KMS-11 (cell line): ENCODE data around the gene TMEM236.

ENCODE experiments used
- H2AFZ ChIP-seq: fragments of 200-600 bp; sonication (generic); 2 replicates; pipeline ENCODE4 v1.6.1; 2016; ENCODE audit warnings: antibody characterized with exemption, mixed run types, low read depth
- H3K27ac ChIP-seq: fragments of 200-600 bp; sonication (generic); 2 replicates; pipeline ENCODE4 v1.6.1; 2016; ENCODE audit warnings: mild to moderate bottlenecking, mixed run types
- H3K27me3 ChIP-seq: fragments of 200-600 bp; sonication (generic); 2 replicates; pipeline ENCODE4 v1.6.1; 2017; ENCODE audit warnings: mild to moderate bottlenecking, low read depth, mixed run types, moderate library complexity; ENCODE audit not compliant: insufficient read depth
- H3K36me3 ChIP-seq: fragments of 200-600 bp; sonication (generic); 2 replicates; pipeline ENCODE4 v1.6.1; 2017; ENCODE audit warnings: mild to moderate bottlenecking, mixed run types; ENCODE audit not compliant: insufficient read depth
- H3K4me1 ChIP-seq: fragments of 200-600 bp; sonication (generic); 2 replicates; pipeline ENCODE4 v1.6.1; 2016; ENCODE audit warnings: mild to moderate bottlenecking, low read depth, mixed run types; ENCODE audit not compliant: poor library complexity, severe bottlenecking
- H3K4me2 ChIP-seq: fragments of 200-600 bp; sonication (generic); 2 replicates; pipeline ENCODE4 v1.7.0; 2016; ENCODE audit warnings: mild to moderate bottlenecking, mixed run types
- H3K4me3 ChIP-seq: fragments of 200-600 bp; sonication (generic); IDR thresholded peaks from 2 replicates; pipeline ENCODE4 v1.6.1; 2017; ENCODE audit warnings: low read depth, low read length, mixed read lengths; ENCODE audit not compliant: insufficient read depth
- H3K79me2 ChIP-seq: fragments of 200-600 bp; sonication (generic); 2 replicates; pipeline ENCODE4 v1.6.1; 2016; ENCODE audit warnings: low read depth, mixed run types; ENCODE audit not compliant: insufficient read depth
- H3K9ac ChIP-seq: fragments of 200-600 bp; sonication (generic); 2 replicates; pipeline ENCODE4 v1.6.1; 2016; ENCODE audit warnings: mild to moderate bottlenecking, mixed run types
- H4K20me1 ChIP-seq: fragments of 200-600 bp; sonication (generic); 2 replicates; pipeline ENCODE4 v1.6.1; 2016; ENCODE audit warnings: mild to moderate bottlenecking, mixed run types; ENCODE audit not compliant: insufficient read depth
- CTCF ChIP-seq: fragments of 200-600 bp; sonication (generic); conservative IDR thresholded peaks from 2 replicates; pipeline ENCODE4 v1.6.1; 2017; ENCODE audit warnings: low read depth, mild to moderate bottlenecking, antibody characterized with exemption, low read length, moderate library complexity, mixed read lengths

The TMEM236 gene

GRCh38 chr10:17842641-17843040 is 90.6 kb downstream of the TMEM236 start:
- H3K36me3 ChIP-seq = no peaks in the 10 kb centered on the region

GRCh38 chr10:17847585-17848296 is 95.7 kb downstream of the TMEM236 start:
- no peaks in the 10 kb centered on the region for H3K36me3 ChIP-seq
- H3K79me2 ChIP-seq = no peaks in the 10 kb centered on the region
- H3K4me2 ChIP-seq = no peak overlapping the region
- H3K4me1 ChIP-seq = peaks cover 10% of the 10 kb centered on the region
- no peaks in the 10 kb centered on the region for H3K27me3 ChIP-seq
- H4K20me1 ChIP-seq = no peaks in the 10 kb centered on the region
- peak overlapping the region; percentile 39; the same call in 1 of the 2 replicates for H2AFZ ChIP-seq
- TF ChIP-seq CTCF = peak; percentile 86
- no peak overlapping the region for H3K9ac ChIP-seq
- H3K27ac ChIP-seq = no peak overlapping the region
- no peak overlapping the region for H3K4me3 ChIP-seq

More at GRCh38 chr10:17842641-17843040, 90.6 kb downstream of the TMEM236 start:
- H3K9ac ChIP-seq = no peak overlapping the region
- no peaks in the 10 kb centered on the region for H3K79me2 ChIP-seq
- H4K20me1 ChIP-seq = no peaks in the 10 kb centered on the region
- no peak overlapping the region for H2AFZ ChIP-seq
- no peak overlapping the region for H3K4me2 ChIP-seq
- H3K27me3 ChIP-seq = no peaks in the 10 kb centered on the region
- TF ChIP-seq CTCF = no peak
- H3K4me1 ChIP-seq = peaks cover 5% of the 10 kb centered on the region
- no peak overlapping the region for H3K27ac ChIP-seq
- H3K4me3 ChIP-seq = no peak overlapping the region

GRCh38 chr10:17848646-17849045 is 96.6 kb downstream of the TMEM236 start:
- Histone ChIP-seq H2AFZ (no peak overlapping the region), H3K4me2 (no peak overlapping the region)

More at GRCh38 chr10:17848646-17849045, 96.6 kb downstream of the TMEM236 start:
- no peaks in the 10 kb centered on the region for H3K36me3 ChIP-seq
- H3K79me2 ChIP-seq = no peaks in the 10 kb centered on the region
- H3K27me3 ChIP-seq = no peaks in the 10 kb centered on the region
- no peak overlapping the region for H3K9ac ChIP-seq
- H3K4me1 ChIP-seq = peaks cover 10% of the 10 kb centered on the region
- TF ChIP-seq CTCF = no peak
- no peaks in the 10 kb centered on the region for H4K20me1 ChIP-seq
- no peak overlapping the region for H3K27ac ChIP-seq
- H3K4me3 ChIP-seq = no peak overlapping the region
